ENCODE measurements around the gene AMPH. TPM values are rescaled to one million over a fixed set of nuclear protein-coding genes. Genes with fewer than 3 reads are reported as not detected.
"Not testable (repeated sequence)": the region's sequence is repeated elsewhere in the genome, so short reads cannot be mapped to it uniquely, and the experiment has no call there.

The AMPH gene
- total RNA-seq, 1 donor from 2014 or later: 10.7 TPM

- not testable (repeated sequence) for H3K4me3 Mint-ChIP-seq (ENCODE audit: unreplicated experiment); DNase-seq (ENCODE audit: extremely low spot score, unreplicated experiment); H3K4me1 Mint-ChIP-seq (ENCODE audit: unreplicated experiment); H3K9me3 Mint-ChIP-seq (ENCODE audit: unreplicated experiment); H3K27me3 Mint-ChIP-seq (ENCODE audit: unreplicated experiment); H3K36me3 Mint-ChIP-seq (ENCODE audit: unreplicated experiment); H3K27ac Mint-ChIP-seq (ENCODE audit: unreplicated experiment)
- peak; percentile 35 for TF ChIP-seq CTCF (IDR thresholded peaks at IDR 0.05)
Measured at GRCh38 chr7:38359071-38359601, 272.0 kb downstream of the AMPH start.

- not testable (repeated sequence) for H3K4me3 Mint-ChIP-seq (ENCODE audit: unreplicated experiment); H3K36me3 Mint-ChIP-seq (ENCODE audit: unreplicated experiment); H3K4me1 Mint-ChIP-seq (ENCODE audit: unreplicated experiment); DNase-seq (ENCODE audit: extremely low spot score, unreplicated experiment); H3K27me3 Mint-ChIP-seq (ENCODE audit: unreplicated experiment); H3K9me3 Mint-ChIP-seq (ENCODE audit: unreplicated experiment); H3K27ac Mint-ChIP-seq (ENCODE audit: unreplicated experiment)
Measured at GRCh38 chr7:38358273-38358831, 272.8 kb downstream of the AMPH start.

DNA sequence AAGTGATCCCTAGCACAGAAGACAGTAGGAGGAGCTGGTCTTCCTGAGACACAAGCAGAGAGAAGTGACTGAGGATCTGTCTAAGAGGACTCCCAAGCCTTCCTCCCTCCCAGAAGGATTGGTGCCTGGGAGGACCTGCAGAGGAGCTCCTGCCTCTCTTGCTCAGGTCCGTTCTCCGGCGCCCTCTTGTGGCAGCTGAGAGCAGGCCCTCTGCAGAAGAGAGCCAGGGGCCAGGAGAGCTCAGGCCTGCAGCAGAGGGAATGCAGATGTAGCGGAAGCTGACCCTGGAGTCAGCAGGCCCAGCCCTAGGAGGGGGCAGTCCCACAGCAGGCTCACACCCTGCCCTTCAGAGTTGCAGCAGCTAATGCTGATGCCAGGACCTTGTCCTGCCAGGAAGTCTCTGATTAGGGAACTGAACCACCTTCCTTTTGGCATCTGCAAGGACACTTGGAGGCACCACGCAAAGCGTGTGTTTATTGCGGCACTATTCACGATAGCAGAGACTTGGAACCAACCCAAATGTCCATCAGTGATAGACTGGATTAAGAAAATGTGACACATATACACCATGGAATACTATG is 276.8 kb downstream of the AMPH start:
- not testable (repeated sequence) for H3K4me1 Mint-ChIP-seq (ENCODE audit: unreplicated experiment); H3K27ac Mint-ChIP-seq (ENCODE audit: unreplicated experiment); H3K9me3 Mint-ChIP-seq (ENCODE audit: unreplicated experiment); DNase-seq (ENCODE audit: extremely low spot score, unreplicated experiment); H3K4me3 Mint-ChIP-seq (ENCODE audit: unreplicated experiment); H3K27me3 Mint-ChIP-seq (ENCODE audit: unreplicated experiment); H3K36me3 Mint-ChIP-seq (ENCODE audit: unreplicated experiment)
- TF ChIP-seq CTCF (IDR thresholded peaks at IDR 0.05): peak; percentile 39

DNA sequence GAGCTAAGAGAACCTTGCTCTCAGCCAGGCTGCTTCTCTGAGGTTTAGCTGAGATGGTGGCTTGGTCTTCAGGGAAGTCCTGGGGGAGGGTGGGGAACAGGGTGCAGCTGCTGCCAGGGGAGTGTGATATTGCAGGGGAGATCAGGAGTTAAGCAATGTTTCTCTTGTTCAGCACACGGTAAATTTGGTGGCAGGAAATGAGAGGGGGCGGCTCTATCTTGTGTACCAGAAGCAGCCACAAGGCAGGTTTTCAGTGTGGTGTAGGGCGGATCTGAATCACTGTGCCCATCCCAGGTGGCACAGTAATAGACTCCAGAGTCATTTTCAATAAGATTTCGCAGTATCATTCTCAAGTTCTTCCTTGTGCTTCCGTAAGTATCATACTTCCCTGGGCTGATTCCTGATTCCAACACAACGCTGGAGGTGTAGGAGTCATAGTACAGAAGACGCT is 277.7 kb downstream of the AMPH start:
- not testable (repeated sequence) for H3K9me3 Mint-ChIP-seq (ENCODE audit: unreplicated experiment); H3K4me1 Mint-ChIP-seq (ENCODE audit: unreplicated experiment); H3K4me3 Mint-ChIP-seq (ENCODE audit: unreplicated experiment)

GRCh38 chr7:38351601-38352000 is 279.6 kb downstream of the AMPH start:
- Mint-ChIP-seq H3K4me1 (ENCODE audit: unreplicated experiment) (no peaks in the 10 kb centered on the region), H3K36me3 (ENCODE audit: unreplicated experiment) (no peaks in the 10 kb centered on the region), H3K27ac (ENCODE audit: unreplicated experiment) (no peak overlapping the region), H3K27me3 (ENCODE audit: unreplicated experiment) (peaks cover 3% of the 10 kb centered on the region), H3K9me3 (ENCODE audit: unreplicated experiment) (no peaks in the 10 kb centered on the region), H3K4me3 (ENCODE audit: unreplicated experiment) (no peak overlapping the region)
- no peak for DNase-seq (ENCODE audit: extremely low spot score, unreplicated experiment)
- TF ChIP-seq CTCF (IDR thresholded peaks at IDR 0.05): no peak

More for the DNA sequence above, 277.7 kb downstream of the AMPH start:
- not testable (repeated sequence) for H3K27me3 Mint-ChIP-seq (ENCODE audit: unreplicated experiment); H3K27ac Mint-ChIP-seq (ENCODE audit: unreplicated experiment); H3K36me3 Mint-ChIP-seq (ENCODE audit: unreplicated experiment); DNase-seq (ENCODE audit: extremely low spot score, unreplicated experiment)

DNA sequence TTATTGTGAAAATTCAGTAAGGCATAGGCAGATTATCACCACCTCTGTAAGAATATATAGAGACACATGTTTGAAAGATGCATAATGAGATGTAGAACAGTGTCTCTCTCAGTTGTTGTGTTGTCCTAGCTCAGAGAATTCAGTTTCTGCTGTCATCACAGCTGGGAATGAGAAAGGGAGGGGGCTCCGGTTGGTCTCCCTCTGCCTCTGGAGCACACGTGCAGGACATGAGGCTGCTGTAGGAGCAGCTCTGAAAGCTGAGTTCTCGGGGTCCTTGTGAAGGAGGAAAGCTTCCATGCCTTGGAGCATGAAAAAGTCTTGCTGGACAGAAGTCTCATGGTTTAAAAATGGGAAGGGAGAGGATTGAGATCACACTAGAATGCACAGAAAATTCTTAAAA is 280.4 kb downstream of the AMPH start:
- H3K27me3 Mint-ChIP-seq (ENCODE audit: unreplicated experiment); DNase-seq (ENCODE audit: extremely low spot score, unreplicated experiment); H3K9me3 Mint-ChIP-seq (ENCODE audit: unreplicated experiment); H3K4me3 Mint-ChIP-seq (ENCODE audit: unreplicated experiment); H3K36me3 Mint-ChIP-seq (ENCODE audit: unreplicated experiment); H3K27ac Mint-ChIP-seq (ENCODE audit: unreplicated experiment); H3K4me1 Mint-ChIP-seq (ENCODE audit: unreplicated experiment): not testable (repeated sequence)

Data from osteocyte (in vitro differentiated cells).